VCaP (cell line): ENCODE measurements around the gene ITGB3.
A peak's percentile ranks its signal among the peaks of the same experiment; 100 is the strongest.

Experiments used
- H3K27ac ChIP-seq: fragments of 450-650 bp; 2 replicates; pipeline ENCODE4 v1.5.1; 2017
- TF ChIP-seq, protein P1 (sequence below): fragments of 450-650 bp; conservative IDR thresholded peaks from 2 replicates; pipeline ENCODE4 v1.5.1; 2017; ENCODE audit warnings: mild to moderate bottlenecking, moderate library complexity

The ITGB3 gene

DNA sequence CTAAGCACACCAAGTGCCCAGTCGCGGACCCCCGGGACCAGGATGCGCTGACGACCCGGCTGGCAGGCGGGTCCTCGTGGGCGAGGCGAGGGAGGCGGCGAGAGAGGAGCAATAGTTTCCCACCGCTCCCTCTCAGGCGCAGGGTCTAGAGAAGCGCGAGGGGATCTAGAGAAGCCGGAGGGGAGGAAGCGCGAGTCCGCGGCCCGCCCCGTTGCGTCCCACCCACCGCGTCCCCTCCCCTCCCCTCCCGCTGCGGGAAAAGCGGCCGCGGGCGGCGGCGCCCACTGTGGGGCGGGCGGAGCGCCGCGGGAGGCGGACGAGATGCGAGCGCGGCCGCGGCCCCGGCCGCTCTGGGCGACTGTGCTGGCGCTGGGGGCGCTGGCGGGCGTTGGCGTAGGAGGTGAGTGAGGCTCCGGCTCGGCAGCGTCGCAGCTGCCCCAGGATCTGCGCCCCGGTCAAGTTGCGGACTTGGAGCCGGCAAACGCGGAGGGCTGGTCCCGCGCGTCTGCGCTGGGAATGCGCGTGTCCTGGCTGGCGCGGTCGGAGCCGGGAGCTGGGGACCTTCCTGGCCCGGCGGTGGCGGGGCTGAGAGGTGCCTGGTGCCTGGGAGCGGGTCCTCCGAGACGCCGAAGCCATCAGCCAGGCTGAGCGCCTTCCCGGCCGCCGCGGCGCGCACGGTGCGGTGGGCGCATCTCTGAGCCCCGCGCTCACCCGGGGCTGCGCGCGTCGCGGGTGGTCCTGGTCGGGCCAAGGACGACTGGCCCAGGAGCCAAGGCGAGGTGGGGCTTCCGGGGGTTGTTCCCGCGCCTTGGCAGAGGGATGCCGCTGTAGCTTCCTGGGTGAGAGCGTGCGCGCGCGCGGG is at the start of gene ITGB3:
Gene ITGB3 (plus strand): TSS at position 287 of the 862 bp plus-strand sequence. CDS start 35 bp downstream, at position 322.
- no peak within 1 kb of the TSS; the same call in 1 of the 2 replicates for H3K27ac ChIP-seq
- TF ChIP-seq, protein P1, sequence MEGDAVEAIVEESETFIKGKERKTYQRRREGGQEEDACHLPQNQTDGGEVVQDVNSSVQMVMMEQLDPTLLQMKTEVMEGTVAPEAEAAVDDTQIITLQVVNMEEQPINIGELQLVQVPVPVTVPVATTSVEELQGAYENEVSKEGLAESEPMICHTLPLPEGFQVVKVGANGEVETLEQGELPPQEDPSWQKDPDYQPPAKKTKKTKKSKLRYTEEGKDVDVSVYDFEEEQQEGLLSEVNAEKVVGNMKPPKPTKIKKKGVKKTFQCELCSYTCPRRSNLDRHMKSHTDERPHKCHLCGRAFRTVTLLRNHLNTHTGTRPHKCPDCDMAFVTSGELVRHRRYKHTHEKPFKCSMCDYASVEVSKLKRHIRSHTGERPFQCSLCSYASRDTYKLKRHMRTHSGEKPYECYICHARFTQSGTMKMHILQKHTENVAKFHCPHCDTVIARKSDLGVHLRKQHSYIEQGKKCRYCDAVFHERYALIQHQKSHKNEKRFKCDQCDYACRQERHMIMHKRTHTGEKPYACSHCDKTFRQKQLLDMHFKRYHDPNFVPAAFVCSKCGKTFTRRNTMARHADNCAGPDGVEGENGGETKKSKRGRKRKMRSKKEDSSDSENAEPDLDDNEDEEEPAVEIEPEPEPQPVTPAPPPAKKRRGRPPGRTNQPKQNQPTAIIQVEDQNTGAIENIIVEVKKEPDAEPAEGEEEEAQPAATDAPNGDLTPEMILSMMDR, result peak; percentile 80

DNA sequence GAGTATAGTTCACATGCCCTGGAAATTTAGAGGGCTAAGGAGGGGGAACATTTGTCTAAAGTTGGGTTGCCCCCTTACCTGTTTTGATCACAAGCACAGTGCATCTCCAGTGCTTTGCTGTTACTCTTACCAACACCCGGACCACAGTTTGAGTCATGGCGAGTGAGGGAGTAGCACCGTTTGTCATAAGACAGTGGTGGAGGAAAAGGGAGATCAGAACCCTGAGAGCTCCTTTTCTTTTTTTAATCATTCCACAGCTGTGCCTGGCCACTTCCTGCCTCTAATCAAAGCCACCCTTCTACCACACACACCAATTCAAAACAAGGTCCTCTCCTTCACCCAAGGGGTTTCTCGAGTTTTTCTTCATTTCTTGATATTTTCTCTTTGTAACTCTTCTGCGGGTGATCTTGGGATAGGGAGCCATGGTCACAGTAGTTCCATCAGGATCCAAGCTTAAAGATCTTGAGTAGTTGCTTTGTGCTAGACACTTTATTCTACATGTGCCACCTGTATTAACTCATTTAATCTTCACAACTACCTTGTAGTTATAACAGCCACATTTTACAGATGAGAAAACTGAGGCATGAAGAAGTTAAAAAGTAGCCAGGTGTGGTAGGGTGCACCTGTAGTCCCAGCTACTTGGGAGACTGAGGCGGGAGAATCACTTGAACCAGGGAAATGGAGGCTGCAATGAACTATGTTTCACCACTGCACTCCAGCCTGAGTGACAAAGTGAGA is 49.5 kb upstream of the ITGB3 start:
- TF ChIP-seq, protein P1, result no peak
- H3K27ac ChIP-seq, result no peak overlapping the region

DNA sequence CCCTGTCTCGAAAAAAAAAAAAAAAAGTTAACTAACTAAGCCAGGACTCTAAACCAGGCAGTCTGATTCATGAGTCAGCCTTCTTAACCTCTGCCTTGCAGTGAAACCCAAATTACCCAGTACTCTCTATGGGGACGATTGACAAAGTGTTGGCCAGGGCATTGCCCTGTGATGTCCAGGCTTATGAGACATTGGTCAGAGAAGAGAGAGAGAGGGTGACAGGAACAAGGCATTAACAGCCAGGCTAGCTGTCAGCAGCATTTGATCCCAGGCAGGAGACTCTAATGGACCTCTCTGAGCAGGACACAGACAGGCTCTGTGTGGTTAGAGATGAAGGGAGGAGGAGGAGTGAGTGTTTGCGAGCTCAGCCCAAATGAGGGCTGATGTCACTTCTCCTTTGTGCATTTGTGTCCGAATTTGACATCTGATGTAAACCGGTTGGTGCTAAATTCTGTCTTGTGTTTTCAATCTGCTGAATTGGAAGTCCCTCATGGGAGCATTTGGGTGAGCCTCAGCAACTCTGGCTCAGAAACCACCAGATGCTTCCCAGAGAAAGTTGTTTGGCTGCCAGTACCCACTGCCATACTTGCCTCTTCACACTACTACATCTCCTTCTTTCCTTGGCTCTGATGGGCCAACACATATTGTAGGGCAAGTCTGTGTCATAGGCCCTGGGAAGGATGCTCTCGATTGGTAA is 48.8 kb upstream of the ITGB3 start:
- TF ChIP-seq, protein P1, result no peak
- no peak overlapping the region for H3K27ac ChIP-seq

DNA sequence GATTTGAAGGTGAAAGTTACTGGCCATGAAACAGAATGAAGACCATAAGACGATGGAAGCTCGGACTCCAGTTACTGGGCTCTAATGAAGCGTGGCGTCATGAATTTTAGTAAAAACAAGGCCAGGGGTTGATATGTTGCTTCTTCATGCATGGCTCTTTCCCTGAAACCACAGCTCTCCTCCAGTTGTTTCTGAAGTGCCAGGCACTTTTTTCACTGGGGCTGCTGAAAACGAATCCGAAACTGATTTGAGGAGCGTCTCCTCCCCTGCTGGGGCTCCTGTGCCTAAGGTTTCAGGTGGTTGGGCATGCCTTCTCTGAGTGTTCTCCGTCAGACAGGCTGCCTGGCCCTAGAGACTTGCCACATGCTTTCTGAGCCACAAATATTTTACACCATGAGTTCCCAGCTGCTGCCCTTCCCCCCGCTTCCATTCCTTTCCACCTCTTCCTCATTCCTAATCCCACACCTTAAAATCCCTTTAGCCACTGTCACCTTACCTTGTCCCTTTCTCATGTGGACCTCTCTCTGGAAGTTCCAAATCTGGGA is 48.1 kb upstream of the ITGB3 start:
- no peak overlapping the region for H3K27ac ChIP-seq
- TF ChIP-seq, protein P1, result no peak

DNA sequence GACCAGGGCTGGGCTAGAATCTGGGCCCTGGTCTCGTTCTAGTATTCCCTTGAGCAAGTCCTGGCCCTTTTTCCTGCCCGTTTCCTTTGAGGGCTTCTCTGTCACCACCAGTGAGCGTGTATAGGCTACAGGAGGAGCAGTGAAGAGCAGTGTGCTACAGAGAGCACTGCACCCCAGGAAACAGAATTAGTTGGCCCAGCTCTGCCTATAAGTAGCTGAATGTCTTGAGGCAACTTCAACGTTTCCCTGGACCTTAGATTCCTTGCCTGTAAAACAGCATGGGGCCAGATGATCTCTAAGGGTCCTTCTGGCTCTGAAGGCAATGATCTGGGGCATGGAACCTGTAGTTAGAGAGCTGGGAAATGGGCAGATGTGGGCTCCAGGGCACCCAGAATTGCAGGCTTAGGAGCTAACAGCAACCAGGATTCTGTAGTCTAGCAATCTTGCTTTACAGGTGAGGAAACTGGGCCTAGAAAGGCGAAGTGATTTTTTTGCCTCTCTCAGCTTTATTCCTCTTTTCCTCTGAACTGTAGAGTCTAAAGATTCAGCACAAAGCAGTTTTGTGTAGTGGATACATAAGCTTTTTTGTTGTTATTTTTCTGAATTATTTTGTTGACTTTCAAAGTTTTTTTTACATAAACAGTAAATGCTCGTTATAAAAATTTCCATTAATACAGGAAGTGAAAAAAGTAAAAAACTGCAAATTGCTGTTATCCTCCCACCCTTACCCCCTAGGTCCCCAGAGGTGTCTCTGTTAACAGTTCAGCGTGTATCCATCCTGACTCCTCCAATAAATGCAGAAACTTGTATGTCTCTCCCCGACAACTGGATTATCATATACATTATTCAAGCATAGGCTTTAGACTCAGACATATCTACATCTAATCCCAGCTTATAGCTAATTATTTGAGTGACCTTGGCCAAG is 46.2 kb upstream of the ITGB3 start:
- no peak overlapping the region for H3K27ac ChIP-seq
- TF ChIP-seq, protein P1, result no peak

DNA sequence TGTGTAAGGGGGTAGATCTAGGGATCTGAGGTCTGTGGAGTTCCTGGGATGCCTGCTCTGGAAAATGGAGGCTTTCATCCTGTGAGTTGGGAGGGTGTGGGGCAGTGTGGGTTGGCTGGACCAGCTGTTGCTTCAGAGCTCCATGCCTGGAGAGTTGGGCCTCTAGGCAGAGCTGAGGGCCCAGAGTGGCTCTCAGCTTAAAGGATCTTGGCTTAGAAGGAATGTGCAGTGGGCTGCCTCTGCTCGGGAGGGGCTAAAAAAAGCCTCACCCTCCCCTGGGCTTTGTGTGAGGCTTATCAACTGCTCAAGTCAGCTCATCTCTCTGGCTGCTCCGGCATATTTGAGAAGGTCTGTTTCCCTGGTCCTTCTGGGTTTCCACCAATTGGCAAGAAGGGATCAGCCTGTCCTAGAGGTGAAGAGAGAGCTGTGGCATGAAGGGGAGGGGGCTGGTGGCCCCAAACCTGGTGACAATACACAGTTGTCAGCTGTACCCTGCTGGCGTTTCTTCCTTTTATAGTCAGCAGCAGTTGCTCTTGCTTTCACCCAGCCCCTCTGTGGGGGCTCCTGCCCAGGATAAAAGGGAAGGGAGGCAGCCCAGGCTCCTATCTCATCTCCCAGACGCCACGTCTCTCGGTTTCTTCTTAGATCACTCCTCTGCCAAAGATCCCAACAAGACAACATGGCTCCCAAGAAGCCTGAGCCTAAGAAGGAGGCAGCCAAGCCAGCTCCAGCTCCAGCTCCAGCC is 44.7 kb upstream of the ITGB3 start, which contains the start of gene MYL4:
Gene MYL4 (plus strand): TSS at position 605 of the 745 bp plus-strand sequence. CDS start 75 bp downstream, at position 680.
- TF ChIP-seq, protein P1, result no peak
- no peak within 1 kb of the TSS for H3K27ac ChIP-seq
